Mesenchymal stem cell (in vitro differentiated cells and primary cell): ENCODE results near the gene ZDHHC14.

Experiments
- DNase-seq: peaks from one replicate; pipeline ENCODE4 v3.0.0-alpha.2; 2013
- H2AFZ ChIP-seq: one replicate; pipeline ENCODE4 v1.6.1; 2013; ENCODE audit warnings: low read depth, mild to moderate bottlenecking, control low read depth, inconsistent platforms, low read length, moderate library complexity
- H2AK5ac ChIP-seq: 2 replicates; pipeline ENCODE4 v1.6.1; 2013; ENCODE audit warnings: low read length, moderate library complexity, mild to moderate bottlenecking, inconsistent platforms; ENCODE audit not compliant: severe bottlenecking
- H2BK120ac ChIP-seq: one replicate; pipeline ENCODE4 v1.6.1; 2013; ENCODE audit warnings: low read depth, mild to moderate bottlenecking, inconsistent platforms, low read length, moderate library complexity
- H2BK12ac ChIP-seq, 2 experiments: one replicate each; pipeline ENCODE4 v1.6.1; 2013; ENCODE audit warnings: inconsistent platforms in 2 of 2, low read length in 2 of 2, mild to moderate bottlenecking in 2 of 2, moderate library complexity in 2 of 2, control low read depth in 1 of 2
- H2BK15ac ChIP-seq: one replicate; pipeline ENCODE4 v1.6.1; 2013; ENCODE audit warnings: mild to moderate bottlenecking, low read depth, inconsistent platforms; ENCODE audit not compliant: poor library complexity, severe bottlenecking
- H2BK5ac ChIP-seq: 2 replicates; pipeline ENCODE4 v1.6.1; 2013; ENCODE audit warnings: low read depth, mild to moderate bottlenecking, low read length, control low read depth, inconsistent platforms; ENCODE audit not compliant: poor library complexity, severe bottlenecking
- H3K14ac ChIP-seq, 2 experiments: one replicate each; pipeline ENCODE4 v1.6.1; 2013; ENCODE audit warnings: inconsistent platforms in 2 of 2, low read length in 2 of 2, control low read depth in 1 of 2, mild to moderate bottlenecking in 1 of 2, moderate library complexity in 1 of 2
- H3K18ac ChIP-seq, 2 experiments: one replicate each; pipeline ENCODE4 v1.6.1; 2013; ENCODE audit warnings: inconsistent platforms in 2 of 2, low read length in 2 of 2, control low read depth in 1 of 2, low read depth in 1 of 2, mild to moderate bottlenecking in 1 of 2
- H3K23ac ChIP-seq, 2 experiments: one replicate each; pipeline ENCODE4 v1.6.1; 2013; ENCODE audit warnings: inconsistent platforms in 2 of 2, low read length in 2 of 2, mild to moderate bottlenecking in 2 of 2, moderate library complexity in 2 of 2, control low read depth in 1 of 2
- H3K27ac ChIP-seq: 2 replicates; pipeline ENCODE4 v1.5.1; 2013; ENCODE audit warnings: mild to moderate bottlenecking, moderate library complexity, low read length, control low read depth, inconsistent platforms; ENCODE audit not compliant: poor library complexity, severe bottlenecking
- H3K27me3 ChIP-seq, 2 experiments: 2 replicates each; pipeline versions ENCODE4 v1.6.1 to v1.7.0; 2013; ENCODE audit warnings: low read length in 2 of 2, mild to moderate bottlenecking in 2 of 2, moderate library complexity in 2 of 2, control low read depth in 1 of 2, inconsistent platforms in 1 of 2; ENCODE audit not compliant: control insufficient read depth in 1 of 2, insufficient read depth in 1 of 2
- H3K36me3 ChIP-seq, 2 experiments: 2 replicates each; pipeline versions ENCODE4 v1.6.1 to v1.7.0; 2013; ENCODE audit warnings: low read length in 2 of 2, control low read depth in 1 of 2, inconsistent platforms in 1 of 2, low read depth in 1 of 2, mild to moderate bottlenecking in 1 of 2; ENCODE audit not compliant: insufficient read depth in 2 of 2, control insufficient read depth in 1 of 2
- H3K4ac ChIP-seq, 2 experiments: one replicate each; pipeline ENCODE4 v1.6.1; 2013; ENCODE audit warnings: inconsistent platforms in 2 of 2, low read length in 2 of 2, mild to moderate bottlenecking in 2 of 2, moderate library complexity in 2 of 2, control low read depth in 1 of 2, low read depth in 1 of 2
- H3K4me1 ChIP-seq: 2 replicates; pipeline ENCODE4 v1.6.1; 2013; ENCODE audit warnings: low read depth, low read length, control low read depth; ENCODE audit not compliant: control insufficient read depth, insufficient read depth
- H3K4me2 ChIP-seq: 2 replicates; pipeline ENCODE4 v1.6.1; 2013; ENCODE audit warnings: low read length, mild to moderate bottlenecking, inconsistent platforms; ENCODE audit not compliant: poor library complexity, severe bottlenecking
- H3K4me3 ChIP-seq, 2 experiments: 2 replicates each; pipeline versions ENCODE4 v1.5.1 to v1.7.0; 2013; ENCODE audit warnings: low read length in 2 of 2, mild to moderate bottlenecking in 2 of 2, control low read depth in 1 of 2, low read depth in 1 of 2; ENCODE audit not compliant: insufficient read depth in 1 of 2
- H3K79me1 ChIP-seq: replicated peaks from 2 replicates; pipeline ENCODE4 v1.6.1; 2013; ENCODE audit warnings: mild to moderate bottlenecking, control low read depth, low read length, inconsistent platforms; ENCODE audit not compliant: poor library complexity, severe bottlenecking
- H3K9ac ChIP-seq: 2 replicates; pipeline ENCODE4 v1.7.0; 2013; ENCODE audit warnings: mild to moderate bottlenecking, low read length, moderate library complexity
- H3K9me3 ChIP-seq: 2 replicates; pipeline ENCODE4 v1.7.0; 2013; ENCODE audit warnings: mild to moderate bottlenecking, low read length; ENCODE audit not compliant: control insufficient read depth
- H4K8ac ChIP-seq: one replicate; pipeline ENCODE4 v1.6.1; 2013; ENCODE audit warnings: inconsistent platforms, mild to moderate bottlenecking, low read length, moderate library complexity
- H4K91ac ChIP-seq: one replicate; pipeline ENCODE4 v1.6.1; 2013; ENCODE audit warnings: mild to moderate bottlenecking, low read length, inconsistent platforms
- WGBS: methylation state at CpG from one replicate; pipeline ENCODE4 v1.1.7; 2013; ENCODE audit warnings: mixed read lengths; 5-methylcytosine and 5-hydroxymethylcytosine counted together

ZDHHC14 gene

DNA sequence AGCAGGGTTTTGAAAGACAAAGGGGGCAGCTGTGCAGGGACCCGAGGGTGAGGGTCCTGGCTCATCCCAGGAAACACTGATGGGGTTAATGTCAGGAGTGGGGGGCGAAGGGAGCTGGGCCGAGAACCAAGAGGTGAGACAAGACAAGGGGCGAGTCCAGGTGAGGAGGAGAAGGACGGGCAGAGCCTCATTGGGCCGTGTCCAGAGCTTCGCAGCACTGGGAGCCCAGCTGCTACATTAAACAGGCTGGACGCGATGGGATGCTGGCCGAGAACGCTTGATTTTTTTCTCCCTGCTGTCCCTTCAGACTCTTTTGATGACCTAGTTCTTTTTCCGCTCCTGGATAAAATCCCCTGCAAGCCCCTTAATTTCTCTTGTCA, 269.3 kb downstream of the ZDHHC14 start:
- H4K8ac ChIP-seq: no peak overlapping the region
- 95% methylated on average over 12 of the region's 12 CpGs for WGBS
- H4K91ac ChIP-seq: no peak overlapping the region
- H3K23ac ChIP-seq: no peak overlapping the region
- H2BK5ac ChIP-seq: no peak overlapping the region
- peak overlapping the region in 1 of 2 experiments; percentile 39 for H3K4me3 ChIP-seq
- peaks cover 18 to 23% of the 10 kb centered on the region in 2 experiments for H3K36me3 ChIP-seq
- H2AFZ ChIP-seq: no peak overlapping the region
- H2BK12ac ChIP-seq: no peak overlapping the region
- no peak overlapping the region for H2BK15ac ChIP-seq
- DNase-seq: no peak
- no peak overlapping the region for H2AK5ac ChIP-seq
- H3K18ac ChIP-seq: no peak overlapping the region
- H3K79me1 ChIP-seq: no peaks in the 10 kb centered on the region
- no peak overlapping the region for H2BK120ac ChIP-seq
- no peak overlapping the region for H3K14ac ChIP-seq
- H3K4me1 ChIP-seq: peaks cover 6% of the 10 kb centered on the region
- no peak overlapping the region for H3K4me2 ChIP-seq
- H3K27ac ChIP-seq: no peak overlapping the region
- peaks cover 0 to 7% of the 10 kb centered on the region in 2 experiments for H3K27me3 ChIP-seq
- H3K9me3 ChIP-seq: no peaks in the 10 kb centered on the region
- no peak overlapping the region for H3K9ac ChIP-seq
- H3K4ac ChIP-seq: no peak overlapping the region

DNA sequence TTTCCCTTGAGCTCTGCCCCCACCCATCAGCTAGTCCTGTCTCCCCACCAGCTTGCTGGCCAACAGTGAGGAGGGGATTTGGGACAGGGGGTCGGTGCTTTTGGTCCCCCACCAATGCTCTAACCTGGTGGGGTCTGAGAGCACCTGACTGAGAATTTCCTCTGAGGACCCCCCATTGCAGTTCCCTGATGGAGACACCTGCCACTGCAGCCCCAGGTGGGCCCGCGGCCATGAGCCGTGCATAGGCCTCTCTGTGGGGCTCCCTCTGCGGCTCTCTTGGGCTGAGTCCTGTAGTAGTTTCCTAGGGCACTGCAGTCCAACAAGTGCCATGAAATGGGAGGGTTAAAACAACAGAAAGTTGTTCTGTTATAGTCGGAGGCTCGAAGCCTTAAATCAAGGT, 269.8 kb downstream of the ZDHHC14 start:
- DNase-seq: no peak
- Histone ChIP-seq H2AK5ac (no peak overlapping the region), H3K27ac (no peak overlapping the region), H3K27me3 (peaks cover 0 to 7% of the 10 kb centered on the region in 2 experiments), H3K4me2 (no peak overlapping the region), H3K36me3 (peaks cover 22 to 23% of the 10 kb centered on the region in 2 experiments), H3K18ac (no peak overlapping the region), H3K4me1 (peaks cover 6% of the 10 kb centered on the region), H2BK120ac (no peak overlapping the region), H2BK12ac (no peak overlapping the region), H2AFZ (no peak overlapping the region), H2BK5ac (no peak overlapping the region), H3K4me3 (no peak overlapping the region), H3K14ac (no peak overlapping the region), H4K8ac (no peak overlapping the region), H4K91ac (no peak overlapping the region), H3K79me1 (no peaks in the 10 kb centered on the region), H3K4ac (no peak overlapping the region), H3K23ac (no peak overlapping the region), H2BK15ac (no peak overlapping the region), H3K9me3 (no peaks in the 10 kb centered on the region), H3K9ac (no peak overlapping the region)
- WGBS: 94% methylated on average over 7 of the region's 7 CpGs

- no peak for DNase-seq
- H3K9ac ChIP-seq: no peak overlapping the region
- peaks cover 22 to 23% of the 10 kb centered on the region in 2 experiments for H3K36me3 ChIP-seq
- no peak overlapping the region for H4K91ac ChIP-seq
- no peak overlapping the region for H3K4me2 ChIP-seq
- 79% methylated on average over 11 of the region's 13 CpGs for WGBS
- H3K4me3 ChIP-seq: no peak overlapping the region
- H4K8ac ChIP-seq: no peak overlapping the region
- H2BK120ac ChIP-seq: no peak overlapping the region
- H3K4me1 ChIP-seq: peaks cover 9% of the 10 kb centered on the region
- no peaks in the 10 kb centered on the region for H3K79me1 ChIP-seq
- H3K9me3 ChIP-seq: no peaks in the 10 kb centered on the region
- no peak overlapping the region for H3K4ac ChIP-seq
- H2BK12ac ChIP-seq: no peak overlapping the region
- no peak overlapping the region for H3K18ac ChIP-seq
- no peak overlapping the region for H3K14ac ChIP-seq
- H3K27ac ChIP-seq: no peak overlapping the region
- peaks cover 0 to 7% of the 10 kb centered on the region in 2 experiments for H3K27me3 ChIP-seq
- H2BK15ac ChIP-seq: no peak overlapping the region
- no peak overlapping the region for H2AK5ac ChIP-seq
- no peak overlapping the region for H3K23ac ChIP-seq
- no peak overlapping the region for H2BK5ac ChIP-seq
- H2AFZ ChIP-seq: no peak overlapping the region
Measured at GRCh38 chr6:157651731-157652490, 270.9 kb downstream of the ZDHHC14 start.

GRCh38 chr6:157652601-157653363, 271.8 kb downstream of the ZDHHC14 start:
- H2AK5ac ChIP-seq: no peak overlapping the region
- 95% methylated on average over 18 of the region's 18 CpGs for WGBS
- no peak overlapping the region for H4K91ac ChIP-seq
- peaks cover 0 to 7% of the 10 kb centered on the region in 2 experiments for H3K27me3 ChIP-seq
- H3K36me3 ChIP-seq: peaks cover 18% of the 10 kb centered on the region in 2 experiments
- H2BK15ac ChIP-seq: no peak overlapping the region
- H3K23ac ChIP-seq: no peak overlapping the region
- H3K14ac ChIP-seq: no peak overlapping the region
- no peak overlapping the region for H3K4me2 ChIP-seq
- H3K27ac ChIP-seq: no peak overlapping the region
- no peaks in the 10 kb centered on the region for H3K9me3 ChIP-seq
- H2BK5ac ChIP-seq: no peak overlapping the region
- H2BK120ac ChIP-seq: no peak overlapping the region
- no peak overlapping the region for H4K8ac ChIP-seq
- no peak overlapping the region for H3K9ac ChIP-seq
- H2BK12ac ChIP-seq: no peak overlapping the region
- H3K4me3 ChIP-seq: no peak overlapping the region
- H3K79me1 ChIP-seq: no peaks in the 10 kb centered on the region
- no peak overlapping the region for H3K4ac ChIP-seq
- DNase-seq: no peak
- H3K4me1 ChIP-seq: peaks cover 9% of the 10 kb centered on the region
- no peak overlapping the region for H2AFZ ChIP-seq
- no peak overlapping the region for H3K18ac ChIP-seq
